HG03558 (cell line): Measurements from ENCODE around the gene NECTIN3.

Experiments
- ATAC-seq: cut with Tn5 transposase; IDR thresholded peaks from one replicate; pipeline ENCODE4 v1.9.1; 2021; ENCODE audit warnings: moderate number of reproducible peaks; ENCODE audit not compliant: unreplicated experiment; ENCODE audit errors: extremely low read depth

NECTIN3 gene, protein sequence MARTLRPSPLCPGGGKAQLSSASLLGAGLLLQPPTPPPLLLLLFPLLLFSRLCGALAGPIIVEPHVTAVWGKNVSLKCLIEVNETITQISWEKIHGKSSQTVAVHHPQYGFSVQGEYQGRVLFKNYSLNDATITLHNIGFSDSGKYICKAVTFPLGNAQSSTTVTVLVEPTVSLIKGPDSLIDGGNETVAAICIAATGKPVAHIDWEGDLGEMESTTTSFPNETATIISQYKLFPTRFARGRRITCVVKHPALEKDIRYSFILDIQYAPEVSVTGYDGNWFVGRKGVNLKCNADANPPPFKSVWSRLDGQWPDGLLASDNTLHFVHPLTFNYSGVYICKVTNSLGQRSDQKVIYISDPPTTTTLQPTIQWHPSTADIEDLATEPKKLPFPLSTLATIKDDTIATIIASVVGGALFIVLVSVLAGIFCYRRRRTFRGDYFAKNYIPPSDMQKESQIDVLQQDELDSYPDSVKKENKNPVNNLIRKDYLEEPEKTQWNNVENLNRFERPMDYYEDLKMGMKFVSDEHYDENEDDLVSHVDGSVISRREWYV

DNA sequence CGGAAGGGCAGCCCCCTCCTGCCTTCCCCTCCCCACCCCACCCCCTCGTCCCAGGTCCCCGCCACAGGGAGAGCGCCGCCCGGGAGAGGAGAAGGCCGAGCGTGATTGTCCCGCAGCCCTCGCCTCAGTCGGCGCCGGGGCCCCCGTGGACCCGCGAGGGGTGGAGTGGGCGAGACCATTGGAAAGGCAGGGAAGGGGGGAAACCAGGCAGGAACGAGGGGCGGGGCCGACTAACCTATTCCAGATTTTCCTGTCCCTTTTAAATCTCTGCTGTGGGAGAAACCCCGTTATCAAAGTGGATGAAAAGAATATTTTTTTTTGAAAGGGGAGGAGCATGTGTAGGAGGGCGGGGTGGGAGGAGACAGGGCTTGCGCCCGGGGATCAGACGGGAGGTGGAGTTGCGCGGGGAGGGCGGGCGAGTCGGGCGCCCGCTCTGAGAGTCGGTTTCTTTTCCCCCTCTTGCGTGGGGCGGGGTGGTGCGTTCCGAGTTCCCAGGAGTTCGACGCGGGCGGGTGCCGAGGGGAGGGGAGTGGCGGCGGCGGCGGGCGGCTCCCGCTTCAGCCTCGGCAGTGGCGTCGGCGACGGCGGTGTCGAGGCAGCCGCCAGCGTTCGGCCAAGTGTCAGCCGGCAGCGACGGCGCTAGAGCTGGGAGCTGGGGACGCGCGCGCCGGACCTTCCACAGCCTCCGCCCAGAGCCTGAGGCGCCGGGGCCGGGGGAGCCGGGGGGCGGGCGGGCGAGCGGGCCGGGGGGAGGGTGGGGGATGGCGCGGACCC, at the start of gene NECTIN3:
NECTIN3 (plus strand) TSS at position 560 of the 774 bp plus-strand sequence; CDS start at position 762, 202 bp downstream.
- ATAC-seq, result no peak

DNA sequence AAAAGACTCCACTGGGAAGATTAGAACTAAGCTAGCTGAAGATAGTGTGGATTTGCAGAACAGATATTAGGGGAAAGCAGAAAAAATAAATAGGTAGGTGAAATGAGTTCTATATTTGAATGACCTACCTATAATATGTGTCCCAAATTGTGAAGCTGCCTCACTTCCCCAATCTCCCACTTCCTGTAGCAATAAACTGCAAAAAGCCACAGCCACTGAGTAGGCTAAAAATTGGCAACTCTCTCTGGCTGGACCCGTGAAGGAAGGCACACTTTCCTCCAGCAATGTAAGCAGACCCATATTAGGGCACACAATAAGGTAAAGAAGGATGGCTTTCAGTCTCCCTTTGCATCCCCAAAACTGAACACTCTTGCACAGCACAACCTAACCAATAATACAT, 43.7 kb upstream of the NECTIN3 start:
- no peak for ATAC-seq

DNA sequence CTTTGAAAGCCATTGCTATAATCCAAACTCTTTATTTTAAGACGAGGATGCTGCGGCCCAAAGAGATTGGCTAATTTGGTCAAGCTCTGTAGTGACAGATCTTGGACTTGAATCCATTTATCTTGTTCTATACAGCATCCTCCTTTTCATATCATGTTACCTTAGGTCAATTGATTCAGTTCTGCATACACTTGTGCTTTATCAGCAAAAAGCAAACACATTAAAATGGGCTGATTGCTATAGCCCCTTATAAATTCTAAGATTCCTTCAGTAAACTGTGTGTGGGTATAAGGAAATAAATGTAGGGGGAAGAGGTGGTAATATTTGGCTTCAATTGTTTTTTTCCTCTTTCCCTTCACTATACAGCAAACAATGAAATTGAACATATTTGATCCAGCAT, 40.1 kb upstream of the NECTIN3 start:
- no peak for ATAC-seq

DNA sequence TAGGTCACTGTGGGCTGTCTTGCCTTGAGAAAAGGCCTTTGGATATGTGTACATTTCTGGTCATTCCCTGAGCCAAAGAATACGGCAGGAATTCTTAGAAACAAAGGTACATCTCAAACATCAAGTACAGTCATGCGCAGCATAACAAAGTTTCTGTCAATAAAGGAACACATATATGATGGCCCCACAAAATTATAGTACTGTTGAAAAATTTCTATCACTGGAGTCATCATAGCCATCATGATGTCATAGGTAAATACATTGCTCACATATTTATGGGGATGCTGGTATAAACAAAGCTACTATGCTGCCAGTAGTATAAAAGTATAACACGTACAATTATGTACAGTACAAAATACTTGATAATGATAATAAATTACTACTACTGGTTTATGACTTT, 38.9 kb upstream of the NECTIN3 start:
- ATAC-seq, result no peak

DNA sequence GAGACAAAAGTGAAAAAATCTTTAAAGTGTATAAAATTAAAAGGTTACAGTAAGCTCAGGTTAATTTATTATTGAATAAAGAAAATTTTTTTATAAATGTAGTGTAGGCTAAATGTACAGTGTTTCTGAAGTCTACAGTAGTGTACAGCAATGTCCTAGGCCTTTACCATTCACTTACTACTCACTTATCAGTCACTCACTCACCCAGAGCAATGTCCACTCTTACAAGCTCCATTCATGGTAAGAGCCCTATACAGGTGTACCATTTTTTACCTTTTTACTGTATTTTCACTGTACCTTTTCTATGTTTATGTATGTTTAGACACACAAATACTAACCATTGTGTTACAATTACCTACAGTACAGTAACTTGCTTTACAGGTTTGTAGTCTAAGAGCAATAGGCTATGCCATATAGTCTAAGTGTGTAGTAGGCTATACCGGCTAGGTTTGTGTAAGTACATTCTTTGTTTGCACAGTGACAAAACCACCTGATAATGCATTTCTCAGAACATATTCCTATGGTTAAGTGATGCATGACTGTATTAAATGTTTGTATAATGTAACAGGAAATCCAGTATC, 38.1 kb upstream of the NECTIN3 start:
- no peak for ATAC-seq

DNA sequence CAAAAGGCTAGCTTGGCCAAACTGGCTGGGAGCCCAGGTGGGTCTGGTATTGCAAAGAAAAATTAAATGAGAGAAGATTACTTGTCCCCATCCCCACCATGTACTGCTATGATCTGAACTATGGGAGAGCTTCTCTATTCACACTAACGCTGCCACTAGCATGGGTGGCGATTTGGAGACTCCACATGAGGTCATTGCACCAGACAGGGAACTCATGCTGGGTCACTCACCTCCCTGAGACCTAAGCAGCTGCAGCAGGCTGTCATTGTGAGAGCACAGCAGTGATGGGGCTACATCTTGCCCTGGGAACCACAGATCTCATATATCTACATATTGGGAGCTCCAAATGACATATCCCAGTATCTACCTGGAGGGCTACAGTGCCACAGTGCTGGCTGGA, 36.3 kb upstream of the NECTIN3 start:
- no peak for ATAC-seq

DNA sequence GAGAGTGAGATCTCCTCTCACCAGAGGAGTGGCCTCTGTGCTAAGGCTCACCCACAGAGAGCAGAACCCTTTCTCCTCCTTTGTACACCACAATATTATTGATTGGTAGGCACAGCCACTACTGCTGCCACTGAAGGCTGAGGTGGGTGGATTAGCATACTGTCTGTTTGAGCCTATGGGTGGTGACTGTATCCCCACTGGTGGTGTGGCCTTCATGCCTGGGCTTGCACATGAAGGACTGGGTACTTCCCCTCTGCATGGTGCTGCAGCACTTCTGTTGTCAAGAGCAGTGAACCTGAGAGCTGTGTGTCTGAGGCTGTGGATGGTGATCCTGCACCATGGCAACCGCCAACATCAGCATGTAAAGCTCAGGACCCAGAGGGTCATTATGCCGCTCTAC, 35.7 kb upstream of the NECTIN3 start:
- ATAC-seq, result no peak

DNA sequence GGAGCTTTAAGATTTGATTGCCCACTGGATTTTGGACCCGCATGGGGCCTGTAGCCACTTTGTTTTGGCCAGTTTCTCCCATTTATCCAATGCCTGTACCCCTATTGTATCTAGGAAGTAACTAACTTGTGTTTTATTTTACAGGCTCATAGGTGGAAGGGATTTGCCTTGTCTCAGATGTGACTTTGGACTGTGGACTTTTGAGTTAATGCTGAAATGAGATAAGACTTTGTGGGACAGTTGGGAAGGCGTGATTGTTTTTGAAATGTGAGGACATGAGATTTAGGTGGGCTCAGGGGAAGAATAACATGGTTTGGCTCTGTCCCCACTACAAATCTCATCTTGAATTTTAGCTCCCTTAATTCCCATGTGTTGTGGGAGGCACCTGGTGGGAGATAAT, 30.7 kb upstream of the NECTIN3 start:
- ATAC-seq, result no peak

DNA sequence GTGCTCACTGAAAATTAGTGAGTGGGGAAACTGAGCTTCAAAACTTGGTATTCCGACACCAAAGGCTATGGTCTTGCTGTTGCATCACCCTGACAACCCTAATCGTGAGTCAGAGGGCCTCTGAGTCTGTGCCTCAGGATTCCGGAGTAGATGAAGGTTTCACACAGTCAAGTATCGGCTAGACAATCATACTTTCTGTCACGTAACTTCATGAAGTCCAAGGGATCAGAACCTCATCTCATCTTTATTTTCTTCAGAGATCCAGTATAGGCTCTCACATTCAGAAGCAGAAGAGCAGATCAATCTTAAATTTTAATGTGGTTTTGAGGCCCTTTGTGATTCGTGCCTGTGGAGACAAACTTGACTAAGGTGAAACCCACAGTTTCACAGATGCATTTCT, 26.1 kb upstream of the NECTIN3 start:
- ATAC-seq, result no peak

DNA sequence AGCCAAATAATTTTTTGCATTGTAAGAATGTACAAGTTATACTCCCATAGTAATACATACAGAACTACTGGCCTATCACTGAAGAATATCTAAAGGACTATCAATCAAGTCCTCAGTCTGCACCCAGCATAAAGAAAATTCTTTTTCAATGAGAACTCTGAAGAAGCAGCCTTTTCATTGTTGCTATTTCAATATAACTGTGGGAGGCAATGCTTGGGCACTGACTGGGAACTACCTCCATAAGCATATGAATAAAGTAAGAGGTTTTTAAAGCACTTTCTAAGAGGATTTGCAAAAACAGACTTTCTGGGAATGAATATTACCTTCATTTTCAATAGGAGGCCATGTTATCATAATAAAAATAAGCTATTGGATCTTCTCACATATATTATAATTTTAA, 24.6 kb upstream of the NECTIN3 start:
- no peak for ATAC-seq

DNA sequence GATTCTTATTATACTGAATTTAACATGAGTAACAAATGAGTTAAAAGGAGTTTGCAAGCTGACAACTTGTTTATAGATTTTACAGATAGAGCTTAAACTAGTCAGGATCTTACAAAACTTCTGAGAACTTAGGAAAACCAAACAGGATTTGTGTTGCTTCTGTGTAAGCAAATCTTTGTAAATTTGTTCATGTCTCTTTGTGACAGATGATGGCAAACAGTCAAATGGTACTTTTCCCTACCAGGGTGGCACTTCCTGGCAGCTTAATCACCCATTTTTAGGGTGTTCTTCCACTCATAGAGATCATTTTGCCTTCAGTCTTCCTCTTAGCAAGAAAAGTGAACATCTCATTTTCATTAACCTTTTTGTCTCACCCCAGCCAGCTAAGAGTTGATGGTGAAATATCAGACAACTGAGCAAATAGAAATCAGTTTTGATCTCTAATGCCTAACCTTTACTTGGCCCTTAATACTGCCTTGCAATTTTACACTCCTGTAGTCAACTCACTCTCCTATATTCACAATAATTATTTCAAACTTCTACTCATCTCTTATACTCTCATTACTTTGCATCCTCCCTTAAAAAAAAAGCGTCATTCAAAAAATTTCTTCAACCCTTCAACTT, 23.7 kb upstream of the NECTIN3 start:
- no peak for ATAC-seq

DNA sequence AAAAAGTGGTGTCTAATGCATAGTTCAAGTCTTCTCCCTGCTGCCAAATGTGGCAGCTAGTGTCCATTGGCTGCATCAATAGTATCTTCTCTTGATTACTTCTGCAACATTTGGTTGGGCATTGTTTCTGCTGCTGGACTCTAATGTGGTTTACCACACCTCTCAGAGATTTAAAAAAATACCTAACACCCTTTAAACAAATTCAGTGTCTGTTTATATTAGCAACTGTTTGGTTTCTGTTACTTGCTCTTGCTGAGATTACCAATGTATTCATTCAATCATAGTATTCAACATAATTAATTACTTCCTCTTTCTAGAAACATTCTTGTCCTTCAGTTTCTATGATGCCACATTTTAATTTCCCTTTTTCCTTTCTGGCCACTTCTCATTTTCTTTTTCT, 20.3 kb upstream of the NECTIN3 start:
- ATAC-seq, result no peak

DNA sequence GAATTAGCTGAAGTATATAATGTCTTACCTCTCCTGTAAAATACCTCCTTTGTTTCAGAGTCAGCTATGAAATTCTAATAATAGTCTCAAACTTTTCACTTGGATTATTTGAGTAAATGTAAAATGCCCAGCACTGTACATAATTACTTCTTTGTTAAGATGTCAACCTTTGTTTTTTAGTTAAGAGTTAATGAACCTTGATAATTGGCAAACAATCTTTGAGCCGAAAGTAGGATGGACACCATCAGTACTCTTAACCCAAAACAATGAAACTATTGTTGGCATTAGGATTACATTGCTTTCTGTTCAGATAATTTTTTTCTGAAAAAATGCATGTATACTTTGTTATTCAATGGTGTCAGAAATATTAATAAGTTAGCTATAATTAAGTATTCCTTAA, 3.0 kb upstream of the NECTIN3 start:
- ATAC-seq, result no peak

DNA sequence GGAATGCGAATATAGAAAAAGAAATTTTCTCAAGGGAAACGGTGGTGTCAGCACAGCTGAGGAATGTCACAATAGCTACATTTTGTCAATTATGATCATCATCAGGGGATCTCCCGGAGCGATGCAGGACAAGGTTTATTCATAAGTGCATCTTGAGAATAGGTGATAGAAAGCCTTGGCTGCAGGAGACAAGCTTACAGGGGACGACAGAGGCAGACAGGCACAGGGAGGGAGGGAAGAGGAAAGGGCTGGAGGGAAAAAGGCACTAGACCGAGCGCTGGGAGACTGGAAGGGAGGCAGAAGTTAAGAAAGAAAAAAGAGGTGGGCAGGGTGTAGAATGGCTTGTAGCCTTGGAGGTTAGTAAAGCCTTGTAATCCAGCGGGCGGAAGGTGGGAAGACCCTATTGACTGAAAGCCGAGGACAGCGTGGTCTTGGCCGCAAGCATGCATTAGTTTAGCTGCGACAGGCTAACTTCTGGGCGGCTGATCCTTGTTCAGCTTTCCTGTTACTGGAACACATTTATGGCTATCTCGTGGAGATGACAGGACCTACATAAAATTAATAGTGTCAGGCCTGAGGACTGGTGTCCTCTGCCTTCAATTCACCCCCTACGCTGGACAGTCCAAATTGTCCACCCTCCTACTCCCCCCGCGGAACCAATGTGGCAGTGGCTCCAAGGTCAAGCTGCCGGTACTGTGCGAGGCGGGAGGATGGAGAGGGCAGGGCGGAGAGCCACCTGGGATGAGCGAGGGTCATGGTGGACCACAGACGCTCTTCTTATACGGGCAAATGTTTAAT, 1.4 kb upstream of the NECTIN3 start:
- ATAC-seq, result no peak

DNA sequence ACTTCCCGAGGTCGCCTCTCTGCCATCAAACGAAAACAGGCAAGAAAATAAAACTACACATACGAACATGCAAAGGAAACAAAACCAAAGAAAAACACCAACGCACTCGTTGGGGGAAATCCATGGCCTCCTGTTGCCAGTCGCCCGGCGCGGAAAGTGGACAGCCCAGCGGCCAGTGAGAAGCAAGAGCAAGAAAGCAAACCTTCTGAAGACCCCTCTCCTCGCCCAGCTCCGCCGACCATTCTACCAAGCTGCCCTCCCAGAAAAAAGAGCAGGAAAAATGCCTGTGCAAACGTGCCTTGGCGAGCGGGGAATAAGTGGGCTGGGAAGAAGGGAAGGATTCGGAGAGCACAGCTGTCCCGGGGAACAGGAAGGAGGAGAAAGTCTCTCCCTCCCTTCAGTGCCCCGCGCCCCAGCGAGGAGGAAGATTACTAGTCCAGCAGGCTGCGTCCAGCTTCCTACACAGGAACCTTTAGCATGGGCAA, 802 bp upstream of the NECTIN3 start:
- no peak for ATAC-seq

DNA sequence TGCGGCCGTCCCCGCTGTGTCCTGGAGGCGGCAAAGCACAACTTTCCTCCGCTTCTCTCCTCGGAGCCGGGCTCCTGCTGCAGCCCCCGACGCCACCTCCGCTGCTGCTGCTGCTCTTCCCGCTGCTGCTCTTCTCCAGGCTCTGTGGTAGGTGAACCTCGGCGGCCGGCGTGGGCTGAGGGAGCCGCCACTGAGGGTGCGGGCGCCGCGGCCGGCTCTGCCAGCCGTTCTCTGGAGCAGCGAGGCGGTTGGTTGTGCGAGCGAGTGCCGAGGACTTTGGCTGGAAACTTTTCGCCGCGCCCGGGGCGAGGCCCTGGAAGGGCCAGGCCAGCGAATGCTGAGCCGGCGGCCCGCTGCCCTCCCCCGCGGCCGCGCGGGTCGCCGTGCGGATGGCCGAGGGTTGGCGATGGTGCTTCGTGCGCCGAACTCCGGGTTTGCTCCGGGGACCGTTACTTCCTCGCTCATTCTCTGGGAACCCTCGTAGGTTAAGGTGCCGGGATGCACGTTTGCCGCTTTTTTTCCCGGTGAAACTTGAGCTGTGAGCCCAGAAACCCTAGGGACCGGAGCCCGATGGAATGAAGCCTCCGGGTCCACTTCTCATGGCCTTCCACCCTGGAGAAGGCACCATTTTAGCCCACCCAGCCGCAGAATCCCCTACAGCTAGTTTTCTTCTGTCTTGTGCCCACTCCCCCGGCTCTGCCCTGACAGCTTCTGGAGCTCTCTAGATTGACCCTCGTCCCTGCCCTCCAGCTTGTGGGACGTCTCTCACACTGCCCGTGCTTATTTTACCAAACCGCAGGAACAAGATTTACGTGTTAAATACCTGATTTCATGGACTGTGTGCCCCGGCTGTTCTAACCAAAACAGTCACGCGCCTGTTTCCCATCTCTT, 660 bp downstream of the NECTIN3 start:
- no peak for ATAC-seq

DNA sequence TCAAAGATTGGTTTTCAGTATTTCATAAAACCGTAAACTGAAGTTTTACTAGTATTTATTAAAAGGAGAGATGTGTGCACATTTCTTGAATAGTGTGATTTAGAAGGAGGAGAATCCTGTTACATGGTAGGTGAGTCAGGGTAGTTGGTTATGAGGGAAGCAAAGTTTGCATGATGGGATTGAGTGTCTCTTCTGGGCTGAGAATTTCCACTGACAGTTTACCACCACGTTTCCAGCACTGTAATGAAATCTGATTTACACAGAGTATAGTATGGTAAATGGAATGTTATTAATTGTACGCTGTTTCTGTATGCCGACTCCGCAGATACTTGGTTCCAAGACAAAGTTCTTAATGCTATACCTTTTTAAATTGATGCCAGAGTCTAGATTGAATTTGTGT, 1.6 kb downstream of the NECTIN3 start:
- no peak for ATAC-seq

DNA sequence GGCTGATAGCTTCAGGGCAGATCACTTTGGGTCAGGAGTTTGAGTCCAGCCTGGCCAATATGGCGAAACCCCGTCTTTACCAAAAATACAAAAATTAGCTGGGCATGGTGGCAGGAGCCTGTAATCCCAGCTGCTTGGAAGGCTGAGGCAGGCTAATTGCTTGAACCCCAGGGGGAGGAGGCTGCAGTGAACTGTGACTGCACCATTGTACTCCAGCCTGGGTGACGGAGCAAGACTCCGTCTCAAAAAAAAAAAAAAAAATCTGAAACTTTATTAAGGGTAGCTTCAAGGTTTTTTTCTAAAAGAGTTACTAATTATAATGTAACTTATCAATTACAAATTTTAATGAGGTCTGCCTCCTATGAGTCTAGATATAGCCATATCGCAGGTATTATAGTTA, 5.1 kb downstream of the NECTIN3 start:
- no peak for ATAC-seq

DNA sequence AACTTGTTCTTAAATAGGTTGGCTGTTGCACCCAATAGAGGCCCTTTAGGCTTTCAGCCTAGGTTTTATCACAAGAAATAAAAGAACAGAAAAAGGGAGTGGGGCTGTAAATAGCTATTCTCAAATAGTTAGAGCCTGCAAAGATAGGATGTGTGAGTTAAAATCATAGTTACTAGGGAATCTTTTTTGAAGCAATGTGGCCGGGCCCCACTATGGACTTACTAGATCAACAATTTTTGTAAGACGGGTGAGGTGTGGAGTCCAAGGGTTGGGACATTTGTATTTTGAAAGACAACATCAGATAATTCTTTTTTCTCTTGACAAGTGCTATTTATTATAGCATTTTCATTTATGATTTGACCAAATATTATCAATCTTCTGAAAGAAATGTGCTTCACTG, 5.8 kb downstream of the NECTIN3 start:
- no peak for ATAC-seq
